ENCODE measurements around the gene HIVEP3.

The HIVEP3 gene

GRCh38 chr1:41726292-41726691 is 192.4 kb downstream of the HIVEP3 start:
- DNase-seq = no peak

- DNase-seq = no peak
Observed at GRCh38 chr1:41724926-41725325, 193.8 kb downstream of the HIVEP3 start.

- no peak for DNase-seq
Observed at GRCh38 chr1:41724248-41724647, 194.5 kb downstream of the HIVEP3 start.

GRCh38 chr1:41723786-41724185 is 194.9 kb downstream of the HIVEP3 start:
- DNase-seq = no peak

- DNase-seq = no peak
Observed at GRCh38 chr1:41722184-41722583, 196.5 kb downstream of the HIVEP3 start.

GRCh38 chr1:41720861-41721410 is 197.8 kb downstream of the HIVEP3 start:
- no peak for DNase-seq

- no peak for DNase-seq
Observed at GRCh38 chr1:41719590-41719989, 199.1 kb downstream of the HIVEP3 start.

- no peak for DNase-seq
Observed at GRCh38 chr1:41719128-41719527, 199.6 kb downstream of the HIVEP3 start.

- no peak for DNase-seq
Observed at GRCh38 chr1:41718497-41718896, 200.2 kb downstream of the HIVEP3 start.

GRCh38 chr1:41716188-41717130 is 202.3 kb downstream of the HIVEP3 start:
- DNase-seq = no peak

- DNase-seq = no peak
Observed at GRCh38 chr1:41715441-41716095, 203.2 kb downstream of the HIVEP3 start.

GRCh38 chr1:41714638-41715389 is 203.9 kb downstream of the HIVEP3 start:
- DNase-seq = no peak

GRCh38 chr1:41713557-41714327 is 205.0 kb downstream of the HIVEP3 start:
- DNase-seq = no peak

- DNase-seq = no peak
Observed at GRCh38 chr1:41713141-41713540, 205.6 kb downstream of the HIVEP3 start.

GRCh38 chr1:41712695-41713094 is 206.0 kb downstream of the HIVEP3 start:
- no peak for DNase-seq

GRCh38 chr1:41712081-41712480 is 206.6 kb downstream of the HIVEP3 start:
- DNase-seq = no peak

GRCh38 chr1:41711581-41711980 is 207.1 kb downstream of the HIVEP3 start:
- DNase-seq = no peak

GRCh38 chr1:41710980-41711379 is 207.7 kb downstream of the HIVEP3 start:
- no peak for DNase-seq

- no peak for DNase-seq
Observed at GRCh38 chr1:41709873-41710272, 208.8 kb downstream of the HIVEP3 start.

GRCh38 chr1:41709331-41709730 is 209.4 kb downstream of the HIVEP3 start:
- no peak for DNase-seq

- DNase-seq = no peak
Observed at GRCh38 chr1:41708332-41708731, 210.4 kb downstream of the HIVEP3 start.

GRCh38 chr1:41707793-41708192 is 210.9 kb downstream of the HIVEP3 start:
- DNase-seq = no peak
